ENCODE data around the gene PCDHA1. TPM values are rescaled to one million over a fixed set of nuclear protein-coding genes. Genes with fewer than 3 reads are reported as not detected.
"Not testable (repeated sequence)": the region's sequence is repeated elsewhere in the genome, so short reads cannot be mapped to it uniquely, and the experiment has no call there.

Gene PCDHA1
- total and polyA plus RNA-seq, 8 donors = 0.37 TPM; not detected in 7

DNA sequence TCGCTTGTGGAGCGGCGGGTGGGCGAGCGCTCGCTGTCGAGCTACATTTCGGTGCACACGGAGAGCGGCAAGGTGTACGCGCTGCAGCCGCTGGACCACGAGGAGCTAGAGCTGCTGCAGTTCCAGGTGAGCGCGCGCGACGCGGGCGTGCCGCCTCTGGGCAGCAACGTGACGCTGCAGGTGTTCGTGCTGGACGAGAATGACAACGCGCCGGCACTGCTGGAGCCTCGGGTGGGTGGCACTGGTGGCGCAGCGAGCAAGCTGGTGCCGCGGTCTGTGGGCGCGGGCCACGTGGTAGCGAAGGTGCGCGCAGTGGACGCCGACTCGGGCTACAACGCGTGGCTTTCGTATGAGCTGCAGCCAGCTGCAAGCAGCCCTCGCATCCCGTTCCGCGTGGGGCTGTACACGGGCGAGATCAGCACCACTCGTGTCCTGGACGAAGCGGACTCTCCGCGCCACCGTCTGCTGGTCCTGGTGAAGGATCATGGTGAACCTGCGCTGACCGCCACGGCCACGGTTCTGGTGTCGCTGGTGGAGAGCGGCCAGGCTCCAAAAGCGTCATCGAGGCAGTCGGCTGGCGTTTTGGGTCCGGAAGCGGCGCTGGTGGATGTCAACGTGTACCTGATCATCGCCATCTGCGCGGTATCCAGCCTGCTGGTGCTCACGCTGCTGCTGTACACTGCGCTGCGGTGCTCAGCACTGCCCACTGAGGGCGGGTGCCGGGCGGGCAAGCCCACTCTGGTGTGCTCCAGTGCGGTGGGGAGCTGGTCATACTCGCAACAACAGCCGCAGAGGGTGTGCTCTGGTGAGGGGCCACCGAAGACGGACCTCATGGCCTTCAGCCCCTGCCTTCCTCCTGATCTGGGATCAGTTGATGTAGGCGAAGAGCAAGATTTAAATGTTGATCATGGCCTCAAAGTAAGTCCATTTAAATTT, 57.1 kb downstream of the PCDHA1 start:
- H3K9me3 ChIP-seq = peaks cover 13 to 77% (median 48%) of the 10 kb centered on the region in 4 donors
- H3K4me1 ChIP-seq = no peaks in the 10 kb centered on the region
- H3K4me3 ChIP-seq = no peak overlapping the region
- no peak for TF ChIP-seq EP300 (IDR thresholded peaks at IDR 0.05)
- TF ChIP-seq, protein P1, sequence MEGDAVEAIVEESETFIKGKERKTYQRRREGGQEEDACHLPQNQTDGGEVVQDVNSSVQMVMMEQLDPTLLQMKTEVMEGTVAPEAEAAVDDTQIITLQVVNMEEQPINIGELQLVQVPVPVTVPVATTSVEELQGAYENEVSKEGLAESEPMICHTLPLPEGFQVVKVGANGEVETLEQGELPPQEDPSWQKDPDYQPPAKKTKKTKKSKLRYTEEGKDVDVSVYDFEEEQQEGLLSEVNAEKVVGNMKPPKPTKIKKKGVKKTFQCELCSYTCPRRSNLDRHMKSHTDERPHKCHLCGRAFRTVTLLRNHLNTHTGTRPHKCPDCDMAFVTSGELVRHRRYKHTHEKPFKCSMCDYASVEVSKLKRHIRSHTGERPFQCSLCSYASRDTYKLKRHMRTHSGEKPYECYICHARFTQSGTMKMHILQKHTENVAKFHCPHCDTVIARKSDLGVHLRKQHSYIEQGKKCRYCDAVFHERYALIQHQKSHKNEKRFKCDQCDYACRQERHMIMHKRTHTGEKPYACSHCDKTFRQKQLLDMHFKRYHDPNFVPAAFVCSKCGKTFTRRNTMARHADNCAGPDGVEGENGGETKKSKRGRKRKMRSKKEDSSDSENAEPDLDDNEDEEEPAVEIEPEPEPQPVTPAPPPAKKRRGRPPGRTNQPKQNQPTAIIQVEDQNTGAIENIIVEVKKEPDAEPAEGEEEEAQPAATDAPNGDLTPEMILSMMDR (IDR thresholded peaks at IDR 0.05) = no peak
- DNase-seq = no peak
- H3K27me3 ChIP-seq = peaks cover 0 to 48% (median 7%) of the 10 kb centered on the region in 3 donors
- no peaks in the 10 kb centered on the region for H3K36me3 ChIP-seq
- intact Hi-C loops (cut with DNase I; ENCODE audit: low total_unique reads) = no loop called here
- 49 to 64% (median 54%) methylated on average over 46 to 87 of the region's 87 CpGs; no CpG with 5 or more reads in 1 of the 5 donors for WGBS, 5 donors
- H3K27ac ChIP-seq = no peak overlapping the region

DNA sequence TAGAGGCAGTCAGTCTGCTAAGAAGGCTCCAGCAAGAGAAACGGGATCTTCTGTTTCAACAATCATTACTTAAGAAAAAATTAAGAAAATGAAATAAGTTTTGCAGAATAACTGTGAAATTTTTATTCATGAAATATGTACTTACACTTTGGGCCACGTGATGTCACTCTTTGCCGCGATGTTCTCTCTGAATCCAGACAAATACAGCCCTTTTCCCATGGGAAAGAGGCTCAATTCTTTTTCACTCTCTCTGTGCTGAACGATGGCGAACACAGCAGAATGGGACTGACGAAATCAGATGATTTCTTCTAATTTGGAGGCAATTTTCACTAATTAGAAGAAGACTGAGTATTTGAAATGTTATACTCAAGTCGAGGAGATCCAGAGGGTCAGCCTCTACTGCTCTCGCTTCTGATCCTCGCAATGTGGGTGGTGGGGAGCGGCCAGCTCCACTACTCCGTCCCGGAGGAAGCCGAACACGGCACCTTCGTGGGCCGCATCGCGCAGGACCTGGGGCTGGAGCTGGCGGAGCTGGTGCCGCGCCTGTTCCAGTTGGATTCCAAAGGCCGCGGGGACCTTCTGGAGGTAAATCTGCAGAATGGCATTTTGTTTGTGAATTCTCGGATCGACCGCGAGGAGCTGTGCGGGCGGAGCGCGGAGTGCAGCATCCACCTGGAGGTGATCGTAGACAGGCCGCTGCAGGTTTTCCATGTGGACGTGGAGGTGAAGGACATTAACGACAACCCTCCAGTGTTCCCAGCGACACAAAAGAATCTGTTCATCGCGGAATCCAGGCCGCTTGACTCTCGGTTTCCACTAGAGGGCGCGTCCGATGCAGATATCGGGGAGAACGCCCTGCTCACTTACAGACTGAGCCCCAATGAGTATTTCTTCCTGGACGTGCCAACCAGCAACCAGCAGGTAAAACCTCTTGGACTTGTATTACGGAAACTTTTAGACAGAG, 62.5 kb downstream of the PCDHA1 start, which contains the start of gene PCDHA9:
Gene PCDHA9 (plus strand): TSS at position 244 of the 964 bp plus-strand sequence. CDS start 114 bp downstream, at position 358.
- intact Hi-C loops (cut with DNase I; ENCODE audit: low total_unique reads); DNase-seq; H3K4me3 ChIP-seq; H3K27ac ChIP-seq; H3K4me1 ChIP-seq; H3K36me3 ChIP-seq: not testable (repeated sequence)
- 17 to 33% (median 25%) methylated on average over 16 to 46 of the region's 48 CpGs; no CpG with 5 or more reads in 1 of the 5 donors for WGBS, 5 donors
- Histone ChIP-seq H3K9me3 (peaks cover 0 to 64% (median 49%) of the 10 kb centered on the region in 4 donors), H3K27me3 (peaks cover 0 to 48% (median 7%) of the 10 kb centered on the region in 3 donors)

- WGBS, 5 donors = 47 to 58% (median 54%) methylated on average over 49 to 101 of the region's 101 CpGs; no CpG with 5 or more reads in 1 of the 5 donors
- H3K36me3 ChIP-seq; H3K4me3 ChIP-seq; DNase-seq; intact Hi-C loops (cut with DNase I; ENCODE audit: low total_unique reads); H3K4me1 ChIP-seq; H3K27ac ChIP-seq: not testable (repeated sequence)
- Histone ChIP-seq H3K27me3 (peaks cover 0 to 49% (median 6%) of the 10 kb centered on the region in 3 donors), H3K9me3 (peaks cover 0 to 60% (median 51%) of the 10 kb centered on the region in 4 donors)
Measured at GRCh38 chr5:140849831-140850634, 64.1 kb downstream of the PCDHA1 start.

- intact Hi-C loops (cut with DNase I; ENCODE audit: low total_unique reads) = no loop called here
- peaks cover 0 to 52% (median 0%) of the 10 kb centered on the region in 3 donors for H3K27me3 ChIP-seq
- TF ChIP-seq POLR2AphosphoS5 (IDR thresholded peaks at IDR 0.05) (no peak), POLR2A (IDR thresholded peaks at IDR 0.05) (no peak), EP300 (IDR thresholded peaks at IDR 0.05) (no peak)
- TF ChIP-seq, protein P1 (IDR thresholded peaks at IDR 0.05) = no peak
- DNase-seq = peak in 1 of 2 donors; percentile 14
- H3K27ac ChIP-seq = no peak within 1 kb of the TSS
- H3K4me3 ChIP-seq = peak within 1 kb of the TSS in 2 of 4 donors; percentile 1 to 18
- no peaks in the 10 kb centered on the region for H3K36me3 ChIP-seq
- H3K9me3 ChIP-seq = peaks cover 9 to 61% (median 52%) of the 10 kb centered on the region in 4 donors
- H3K4me1 ChIP-seq = no peaks in the 10 kb centered on the region
- WGBS, 5 donors = 23 to 31% (median 24%) methylated on average over 36 to 44 of the region's 44 CpGs; no CpG with 5 or more reads in 1 of the 5 donors
Measured at GRCh38 chr5:140855772-140856674, 70.1 kb downstream of the PCDHA1 start, which contains the start of gene PCDHA10. PCDHA10 (plus strand) TSS chr5:140855897; CDS start chr5:140856049, 152 bp downstream.
